Loucy (cell line): ENCODE results near the gene LECT2.

ENCODE experiments used
- H2AFZ ChIP-seq: fragments of 200-600 bp; sonication (generic); 2 replicates; pipeline ENCODE4 v1.6.0; 2016; ENCODE audit warnings: antibody characterized with exemption, mild to moderate bottlenecking, low read length, moderate library complexity
- H3F3A ChIP-seq: fragments of 200-600 bp; 2 replicates; pipeline ENCODE4 v1.6.0; 2016; ENCODE audit warnings: antibody characterized with exemption, low read depth, mild to moderate bottlenecking
- H3K27me3 ChIP-seq: fragments of 200-600 bp; sonication (generic); 2 replicates; pipeline ENCODE4 v1.6.1; 2014; ENCODE audit warnings: low read length, mild to moderate bottlenecking; ENCODE audit not compliant: insufficient read depth, poor library complexity, severe bottlenecking
- H3K36me3 ChIP-seq: fragments of 200-600 bp; sonication (generic); 2 replicates; pipeline ENCODE4 v1.6.1; 2016; ENCODE audit warnings: low read length; ENCODE audit not compliant: insufficient read depth
- H3K4me1 ChIP-seq: fragments of 200-600 bp; sonication (generic); 2 replicates; pipeline ENCODE4 v1.5.1; 2014; ENCODE audit warnings: low read length, mild to moderate bottlenecking; ENCODE audit not compliant: insufficient read depth, poor library complexity, severe bottlenecking
- H3K4me2 ChIP-seq: fragments of 200-600 bp; sonication (generic); 2 replicates; pipeline ENCODE4 v1.6.0; 2014; ENCODE audit warnings: antibody characterized with exemption, low read length, low read depth, mild to moderate bottlenecking; ENCODE audit not compliant: poor library complexity, severe bottlenecking
- H3K4me3 ChIP-seq: fragments of 200-600 bp; sonication (generic); 2 replicates; pipeline ENCODE4 v1.5.1; 2014; ENCODE audit warnings: low read length, mild to moderate bottlenecking, mixed read lengths; ENCODE audit not compliant: poor library complexity, severe bottlenecking
- H3K79me2 ChIP-seq: fragments of 200-600 bp; sonication (generic); 2 replicates; pipeline ENCODE4 v1.6.1; 2014; ENCODE audit warnings: low read length; ENCODE audit not compliant: insufficient read depth
- H3K9ac ChIP-seq: fragments of 200-600 bp; sonication (generic); 2 replicates; pipeline ENCODE4 v1.6.0; 2014; ENCODE audit warnings: mild to moderate bottlenecking, low read depth, low read length, moderate library complexity; ENCODE audit not compliant: poor library complexity, severe bottlenecking
- H3K9me2 ChIP-seq: fragments of 200-600 bp; sonication (generic); replicated peaks from 2 replicates; pipeline ENCODE4 v1.6.1; 2016; ENCODE audit warnings: low read depth, low read length, mixed read lengths
- H3K9me3 ChIP-seq: fragments of 200-600 bp; sonication (generic); 2 replicates; pipeline ENCODE4 v1.6.1; 2014; ENCODE audit warnings: mild to moderate bottlenecking, antibody characterized with exemption, low read length, low read depth; ENCODE audit not compliant: insufficient read depth
- H4K20me1 ChIP-seq: fragments of 200-600 bp; sonication (generic); 2 replicates; pipeline ENCODE4 v1.6.0; 2014; ENCODE audit warnings: antibody characterized with exemption, low read length, mild to moderate bottlenecking; ENCODE audit not compliant: insufficient read depth, poor library complexity, severe bottlenecking
- CTCF ChIP-seq: fragments of 200-600 bp; sonication (generic); conservative IDR thresholded peaks from 2 replicates; pipeline ENCODE4 v1.5.1; 2014; ENCODE audit warnings: mild to moderate bottlenecking, antibody characterized with exemption, low read length
- EZH2phosphoT487 ChIP-seq: fragments of 200-600 bp; IDR thresholded peaks from 2 replicates; pipeline ENCODE4 v1.6.1; 2018; ENCODE audit warnings: antibody characterized with exemption, mild to moderate bottlenecking, moderate library complexity, borderline replicate concordance

The LECT2 gene

GRCh38 chr5:135921388-135921787 is 33.4 kb downstream of the LECT2 start:
- H3K4me2 ChIP-seq = no peak overlapping the region
- peaks cover 18% of the 10 kb centered on the region for H3K27me3 ChIP-seq
- TF ChIP-seq CTCF (no peak), EZH2phosphoT487 (no peak)
- no peaks in the 10 kb centered on the region for H4K20me1 ChIP-seq
- no peak overlapping the region for H3K4me3 ChIP-seq
- H3K9me2 ChIP-seq = no peaks in the 10 kb centered on the region
- H3K9me3 ChIP-seq = no peaks in the 10 kb centered on the region
- no peak overlapping the region for H3K9ac ChIP-seq
- H3K36me3 ChIP-seq = no peaks in the 10 kb centered on the region
- no peak overlapping the region for H2AFZ ChIP-seq
- no peaks in the 10 kb centered on the region for H3K79me2 ChIP-seq
- no peaks in the 10 kb centered on the region for H3K4me1 ChIP-seq
- H3F3A ChIP-seq = no peaks in the 10 kb centered on the region

GRCh38 chr5:135920199-135920598 is 34.6 kb downstream of the LECT2 start:
- H2AFZ ChIP-seq = no peak overlapping the region
- H3K4me1 ChIP-seq = no peaks in the 10 kb centered on the region
- no peak overlapping the region for H3K4me2 ChIP-seq
- no peak overlapping the region for H3K4me3 ChIP-seq
- no peak overlapping the region for H3K9ac ChIP-seq
- no peaks in the 10 kb centered on the region for H4K20me1 ChIP-seq
- H3K79me2 ChIP-seq = no peaks in the 10 kb centered on the region
- H3K36me3 ChIP-seq = no peaks in the 10 kb centered on the region
- no peaks in the 10 kb centered on the region for H3F3A ChIP-seq
- no peaks in the 10 kb centered on the region for H3K9me2 ChIP-seq
- H3K27me3 ChIP-seq = peaks cover 11% of the 10 kb centered on the region
- no peaks in the 10 kb centered on the region for H3K9me3 ChIP-seq
- TF ChIP-seq EZH2phosphoT487 (no peak), CTCF (no peak)

- no peaks in the 10 kb centered on the region for H3K4me1 ChIP-seq
- no peak overlapping the region for H2AFZ ChIP-seq
- no peaks in the 10 kb centered on the region for H3K36me3 ChIP-seq
- no peak for TF ChIP-seq EZH2phosphoT487
- TF ChIP-seq CTCF = no peak
- H3F3A ChIP-seq = no peaks in the 10 kb centered on the region
- no peaks in the 10 kb centered on the region for H4K20me1 ChIP-seq
- no peaks in the 10 kb centered on the region for H3K9me3 ChIP-seq
- H3K27me3 ChIP-seq = peaks cover 11% of the 10 kb centered on the region
- H3K79me2 ChIP-seq = no peaks in the 10 kb centered on the region
- no peak overlapping the region for H3K4me2 ChIP-seq
- H3K9me2 ChIP-seq = no peaks in the 10 kb centered on the region
- no peak overlapping the region for H3K9ac ChIP-seq
- H3K4me3 ChIP-seq = no peak overlapping the region
Observed at GRCh38 chr5:135916638-135917263, 38.0 kb downstream of the LECT2 start.
